ENCODE data around the gene SLC2A8. TPM values are rescaled to one million over a fixed set of nuclear protein-coding genes. Genes with fewer than 3 reads are reported as not detected.

SLC2A8 gene
- total RNA-seq, 1 experiment from 2014 or later, result 16.8 TPM

- TF ChIP-seq JUND (IDR thresholded peaks at IDR 0.05), result no peak
- no peak for TF ChIP-seq SIN3A (IDR thresholded peaks at IDR 0.05; ENCODE audit: low read depth)
- no peak for TF ChIP-seq YY1 (IDR thresholded peaks at IDR 0.05; ENCODE audit: extremely low read depth, insufficient replicate concordance, low read depth, low read length)
- TF ChIP-seq FOSL1 (IDR thresholded peaks at IDR 0.05; ENCODE audit: low read depth), result no peak
- TF ChIP-seq EZH2 (IDR thresholded peaks at IDR 0.05), result no peak
- no peak for TF ChIP-seq EGR1 (IDR thresholded peaks at IDR 0.05; ENCODE audit: low read depth)
- no peak for TF ChIP-seq CBX3 (IDR thresholded peaks at IDR 0.05; ENCODE audit: low read depth)
- 0 out of 2 replicates have a peak, but pooled peaks have one; percentile 21 for TF ChIP-seq RAD21 (IDR thresholded peaks at IDR 0.05; ENCODE audit: low read depth)
- TF ChIP-seq CTCF (IDR thresholded peaks at IDR 0.05 in 2 of 3, conservative IDR thresholded peaks at IDR 0.05 in 1 of 3; ENCODE audit: borderline replicate concordance in 1 of 3, insufficient read depth in 1 of 3, low read depth in 2 of 3, low read length in 2 of 3), result peak in 1 of 3 experiments; percentile 24; a peak in 2 of 6 replicates
- no peak for TF ChIP-seq POLR2A (IDR thresholded peaks at IDR 0.05; ENCODE audit: borderline replicate concordance, extremely low read depth, insufficient read depth, insufficient read length)
- Histone ChIP-seq H3K4me3 (replicated peaks in 1 of 2; ENCODE audit: low read depth in 1 of 2, low read length in 2 of 2) (no peak overlapping the region), H3K4me2 (ENCODE audit: low read length) (no peak overlapping the region), H2AFZ (ENCODE audit: low read depth, low read length, poor library complexity, severe bottlenecking) (no peak overlapping the region), H3K27ac (ENCODE audit: low read depth, low read length) (no peak overlapping the region), H3K9me2 (ENCODE audit: insufficient read depth) (no peaks in the 10 kb centered on the region), H3K9me3 (ENCODE audit: control insufficient read depth in 1 of 2, insufficient read depth in 1 of 2, low read depth in 1 of 2, low read length in 2 of 2) (no peaks in the 10 kb centered on the region), H3K79me2 (ENCODE audit: insufficient read depth, low read length) (peaks cover 4% of the 10 kb centered on the region; the same call in 1 of the 2 replicates), H3K4me1 (ENCODE audit: control insufficient read depth in 1 of 2, insufficient read depth in 2 of 2, low read length in 2 of 2) (peaks cover 25 to 58% of the 10 kb centered on the region in 2 experiments), H4K20me1 (ENCODE audit: insufficient read depth) (no peaks in the 10 kb centered on the region), H3K9ac (ENCODE audit: low read length) (no peak overlapping the region), H3K36me3 (ENCODE audit: control insufficient read depth in 1 of 2, insufficient read depth in 2 of 2, low read length in 2 of 2) (no peaks in the 10 kb centered on the region), H3K27me3 (ENCODE audit: insufficient read depth, low read length) (no peaks in the 10 kb centered on the region)
- intact Hi-C loops (cut with micrococcal nuclease), result no loop called here
- no TSS peak for BruUV-seq (replicated peaks)
- no peak for DNase-seq (ENCODE audit: low read depth, low spot score)
- RAD21 ChIA-PET (ENCODE audit: low non-redundant PET in 1 of 2, low total read pairs in 2 of 2, uncharacterized antibody in 2 of 2, unreplicated experiment in 2 of 2), result no interaction called here
- CTCF ChIA-PET, result interaction anchor here (1.9 kb wide), 1 partner anchor 169 kb away, joined by 5 read pairs; no protein-coding TSS in a partner anchor
- POLR2A ChIA-PET, result interaction anchor here (0.6 kb wide), 2 partner anchors 74 to 430 kb away, joined by 3 read pairs; no protein-coding TSS in a partner anchor
- no peak for ATAC-seq
Observed at GRCh38 chr9:127393645-127394044, 3.3 kb upstream of the SLC2A8 start.
